ENCODE results near the gene GLT8D1.
"Not testable (repeated sequence)": the region's sequence is repeated elsewhere in the genome, so short reads cannot be mapped to it uniquely, and the experiment has no call there.

Gene GLT8D1, protein sequence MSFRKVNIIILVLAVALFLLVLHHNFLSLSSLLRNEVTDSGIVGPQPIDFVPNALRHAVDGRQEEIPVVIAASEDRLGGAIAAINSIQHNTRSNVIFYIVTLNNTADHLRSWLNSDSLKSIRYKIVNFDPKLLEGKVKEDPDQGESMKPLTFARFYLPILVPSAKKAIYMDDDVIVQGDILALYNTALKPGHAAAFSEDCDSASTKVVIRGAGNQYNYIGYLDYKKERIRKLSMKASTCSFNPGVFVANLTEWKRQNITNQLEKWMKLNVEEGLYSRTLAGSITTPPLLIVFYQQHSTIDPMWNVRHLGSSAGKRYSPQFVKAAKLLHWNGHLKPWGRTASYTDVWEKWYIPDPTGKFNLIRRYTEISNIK
- 22.4 to 51.3 reads per million in 2 donors for total RNA-seq

DNA sequence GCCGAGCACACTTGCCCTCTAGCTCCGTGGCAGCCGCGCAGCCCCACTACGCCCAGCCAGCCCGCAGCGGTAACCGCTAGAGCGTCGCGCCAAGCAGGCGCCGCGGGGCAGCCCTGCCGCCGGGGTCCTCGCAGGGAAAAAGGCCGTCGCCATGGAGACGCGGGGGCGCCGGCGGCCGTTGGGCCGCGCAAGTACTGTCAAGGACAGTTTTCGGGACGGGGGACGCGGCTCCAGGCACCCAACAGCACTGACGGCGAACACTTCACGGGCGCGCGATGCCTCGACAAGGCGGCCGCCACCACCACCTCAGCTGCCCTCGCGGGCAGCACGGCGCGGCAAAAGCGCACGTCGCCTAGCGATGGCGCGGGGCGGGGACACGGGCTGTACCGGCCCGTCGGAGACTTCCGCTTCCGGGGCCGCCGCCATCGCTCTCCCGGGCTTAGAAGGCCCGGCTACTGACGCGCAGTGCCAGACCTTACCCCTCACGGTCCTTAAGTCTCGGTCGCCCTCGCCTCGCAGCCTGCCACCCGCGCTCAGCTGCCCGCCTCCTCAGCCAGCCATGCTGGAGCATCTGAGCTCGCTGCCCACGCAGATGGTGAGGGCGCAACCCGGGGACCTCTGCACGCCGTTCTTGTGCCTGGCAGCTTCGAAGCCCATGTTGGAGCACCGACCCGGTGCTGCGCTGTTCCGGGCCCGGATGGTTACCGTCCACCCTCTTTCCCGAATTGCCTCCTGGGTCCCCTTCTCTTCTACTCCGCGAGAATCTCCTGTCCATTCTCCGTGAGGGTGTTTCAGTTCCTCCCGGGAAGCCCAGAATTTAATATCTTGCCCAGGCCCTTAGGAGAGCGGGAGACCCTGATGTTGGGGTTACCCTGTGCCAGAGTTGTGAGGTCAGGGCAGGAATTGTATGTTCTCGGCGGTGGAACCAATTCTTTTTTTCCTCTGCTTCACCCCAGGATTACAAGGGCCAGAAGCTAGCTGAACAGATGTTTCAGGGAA lies at the start of gene GLT8D1, which contains the start of gene SPCS1:
GLT8D1 (minus strand) TSS at position 104 of the 999 bp plus-strand sequence. CDS start 5,331 bp downstream, outside the sequence.
SPCS1 (plus strand) TSS at position 419 of the 999 bp plus-strand sequence; CDS start at position 560, 141 bp downstream.
- peak; percentile 81 for DNase-seq

- DNase-seq = no peak
These were observed 48.8 kb upstream of the GLT8D1 start for GRCh38 chr3:52754373-52754772.

DNA sequence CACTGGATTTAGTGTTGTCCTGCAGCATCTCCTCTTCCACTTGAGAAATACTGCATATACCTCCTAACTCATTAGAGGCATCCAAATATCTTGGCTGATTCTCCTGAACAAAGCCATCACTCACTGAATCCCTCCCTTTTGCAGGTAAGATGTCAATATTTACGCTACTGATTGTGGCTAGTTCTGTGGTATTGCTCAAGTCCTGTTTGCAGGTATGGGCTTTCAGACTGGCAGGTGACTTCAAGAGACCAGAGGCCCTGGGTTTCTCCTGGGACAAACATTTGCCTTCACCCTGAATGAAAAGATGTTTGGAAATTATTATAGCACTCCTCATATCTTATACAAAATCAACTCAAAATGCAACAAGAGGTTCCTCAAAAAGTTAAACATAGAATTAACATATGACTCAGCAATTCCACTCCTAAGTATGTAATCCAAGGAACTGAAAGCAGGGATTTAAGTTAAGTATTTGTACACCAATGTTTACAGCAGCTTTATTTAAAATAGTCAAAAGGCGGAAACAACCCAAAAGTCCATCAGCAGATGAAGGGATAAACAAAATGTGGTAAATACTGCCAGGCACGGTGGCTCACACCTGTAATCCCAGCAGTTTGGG lies 46.6 kb upstream of the GLT8D1 start:
- no peak for DNase-seq

- no peak for DNase-seq
These were observed 38.1 kb upstream of the GLT8D1 start for GRCh38 chr3:52743721-52744120.

DNA sequence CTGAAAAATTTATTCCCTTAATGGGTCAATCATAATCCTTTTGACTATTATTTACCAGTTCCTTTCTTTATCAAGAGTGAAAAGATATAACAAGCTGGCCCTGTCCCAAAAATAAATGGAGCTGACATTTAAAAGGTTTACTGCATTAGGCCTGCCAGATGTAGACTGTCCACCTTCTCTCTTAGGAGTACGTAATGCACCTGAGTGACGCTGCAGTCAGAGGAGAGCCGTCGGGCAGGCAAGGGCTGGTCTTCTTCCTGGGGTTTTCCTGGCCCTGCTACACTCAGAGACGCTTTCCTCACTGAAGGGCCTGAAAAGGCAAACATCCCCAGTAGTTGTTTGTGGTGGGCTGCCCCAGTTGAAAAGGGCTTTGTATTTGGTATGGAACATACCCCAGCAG lies 37.6 kb upstream of the GLT8D1 start:
- DNase-seq = no peak

DNA sequence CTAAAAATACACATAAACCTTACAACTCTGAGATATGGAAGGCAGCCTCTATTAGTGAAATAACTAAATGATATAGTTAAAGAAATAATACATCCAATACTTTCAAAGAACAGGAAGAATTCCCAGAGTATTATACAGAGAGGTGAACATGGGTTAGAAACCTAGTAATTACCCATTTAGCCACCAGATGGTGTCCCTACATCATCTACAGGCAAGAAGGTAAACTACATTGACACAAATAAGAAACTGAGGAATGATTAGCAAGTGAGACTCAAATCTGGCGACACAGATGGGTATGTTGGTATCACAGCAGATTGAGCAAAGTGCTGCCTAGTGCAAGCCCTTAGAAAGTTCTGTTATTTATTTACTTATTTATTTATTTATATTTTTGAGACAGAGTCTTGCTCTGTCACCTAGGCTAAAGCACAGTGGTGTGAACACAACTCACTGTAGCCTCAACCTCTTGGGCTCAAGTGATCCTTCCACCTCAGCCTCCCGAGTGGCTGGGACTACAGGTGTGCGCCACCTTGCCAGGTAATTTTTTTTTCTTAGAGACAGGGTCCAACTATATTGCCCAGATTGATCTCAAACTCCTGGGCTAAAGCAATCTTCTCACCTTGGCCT lies 36.9 kb upstream of the GLT8D1 start:
- DNase-seq = no peak

DNA sequence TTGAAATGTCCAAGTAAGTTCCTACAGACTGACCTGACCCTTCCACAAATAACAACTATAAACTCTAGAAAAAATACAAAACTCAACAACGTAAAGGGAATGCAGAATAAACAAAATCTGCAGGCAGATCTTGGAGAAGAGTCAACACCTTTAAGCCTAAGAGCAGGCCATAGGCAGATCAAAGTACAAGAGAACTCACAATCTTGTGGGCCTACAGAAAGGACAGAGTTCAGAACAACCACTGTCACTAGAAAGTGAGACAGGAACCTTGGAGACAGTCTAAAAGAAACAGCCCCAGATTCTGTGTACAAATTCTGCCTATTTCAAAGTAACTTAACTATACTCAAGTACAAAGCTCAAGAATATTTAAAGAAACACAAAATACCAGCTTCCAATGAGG lies 34.1 kb upstream of the GLT8D1 start:
- DNase-seq = no peak

- DNase-seq = no peak
These were observed 27.8 kb upstream of the GLT8D1 start for GRCh38 chr3:52733256-52733891.

GRCh38 chr3:52731590-52731989 lies 26.0 kb upstream of the GLT8D1 start:
- no peak for DNase-seq

DNA sequence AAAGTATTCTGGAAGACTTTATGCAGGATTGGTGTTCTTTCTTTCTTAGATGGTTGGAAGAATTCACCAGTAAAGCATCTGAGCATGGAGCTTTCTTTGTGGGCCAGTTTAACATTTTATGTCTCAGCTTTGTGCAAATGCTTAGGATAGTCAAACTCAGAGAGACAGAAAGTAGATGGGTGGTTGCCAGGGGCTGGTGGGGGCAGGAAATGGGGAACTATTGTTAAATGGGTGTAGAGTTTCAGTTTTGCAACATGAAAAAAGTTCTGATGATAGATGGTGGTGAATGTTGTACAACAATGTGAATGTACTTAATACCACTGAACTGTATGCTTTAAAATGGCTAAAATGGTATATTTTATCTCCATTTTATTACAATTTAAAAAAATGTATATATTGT lies 25.1 kb upstream of the GLT8D1 start:
- DNase-seq = no peak

GRCh38 chr3:52728753-52729152 lies 23.2 kb upstream of the GLT8D1 start:
- DNase-seq = not testable (repeated sequence)

GRCh38 chr3:52724511-52724910 lies 18.9 kb upstream of the GLT8D1 start:
- no peak for DNase-seq

GRCh38 chr3:52723935-52724334 lies 18.3 kb upstream of the GLT8D1 start:
- DNase-seq = no peak

DNA sequence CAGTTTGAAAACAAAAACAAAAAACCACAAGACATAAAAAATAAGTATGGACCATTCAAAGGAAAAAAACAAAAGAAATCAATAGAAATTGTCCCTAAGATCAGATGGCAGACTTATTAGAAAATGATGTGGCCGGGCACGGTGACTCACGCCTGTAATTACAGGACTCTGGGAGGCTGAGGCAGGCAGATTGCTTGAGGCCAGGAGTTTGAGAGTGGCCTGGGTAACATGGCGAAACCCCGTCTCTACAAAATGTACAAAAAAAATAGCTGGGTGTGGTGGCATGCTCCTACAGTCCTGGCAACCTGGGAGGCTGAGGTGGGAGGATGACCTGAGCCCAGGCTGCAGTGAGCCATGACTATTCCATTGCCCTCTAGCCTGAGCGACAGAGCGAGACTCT lies 16.9 kb upstream of the GLT8D1 start:
- no peak for DNase-seq

- DNase-seq = no peak
These were observed 16.1 kb upstream of the GLT8D1 start for GRCh38 chr3:52721730-52722008.

DNA sequence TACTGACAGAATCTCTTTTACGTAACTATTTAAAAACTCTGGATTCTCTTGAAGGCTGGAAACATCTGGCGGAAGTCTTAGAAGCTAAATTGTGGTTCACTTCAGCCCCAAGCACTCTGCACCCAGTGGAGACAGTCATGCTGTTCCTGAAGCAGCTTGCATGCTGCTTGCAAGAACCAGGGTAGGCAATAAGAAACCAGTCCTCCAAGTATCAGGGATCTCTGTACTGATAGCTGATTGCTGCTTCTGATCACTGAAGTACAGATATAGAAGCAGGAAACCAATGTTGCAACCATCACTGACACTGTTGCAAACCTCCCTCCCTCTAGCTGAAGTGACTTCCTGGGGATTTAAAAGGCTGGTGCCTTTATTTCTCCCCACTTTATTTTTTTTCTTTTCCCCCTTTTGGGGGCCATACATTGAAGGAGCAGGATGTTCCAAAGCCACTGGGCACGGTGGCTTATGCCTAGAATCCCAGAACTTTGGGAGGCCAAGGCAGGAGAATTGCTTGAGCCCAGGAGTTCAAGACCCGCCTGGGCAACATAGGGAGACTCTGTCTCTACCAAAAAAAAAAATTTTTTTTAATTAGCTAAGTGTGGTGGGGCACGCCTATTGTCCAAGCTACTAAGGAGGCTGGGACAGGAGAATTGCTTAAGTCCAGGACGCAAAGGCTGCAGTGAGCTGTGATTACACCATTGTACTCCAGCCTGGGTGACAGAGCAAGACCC lies 15.6 kb upstream of the GLT8D1 start:
- no peak for DNase-seq

DNA sequence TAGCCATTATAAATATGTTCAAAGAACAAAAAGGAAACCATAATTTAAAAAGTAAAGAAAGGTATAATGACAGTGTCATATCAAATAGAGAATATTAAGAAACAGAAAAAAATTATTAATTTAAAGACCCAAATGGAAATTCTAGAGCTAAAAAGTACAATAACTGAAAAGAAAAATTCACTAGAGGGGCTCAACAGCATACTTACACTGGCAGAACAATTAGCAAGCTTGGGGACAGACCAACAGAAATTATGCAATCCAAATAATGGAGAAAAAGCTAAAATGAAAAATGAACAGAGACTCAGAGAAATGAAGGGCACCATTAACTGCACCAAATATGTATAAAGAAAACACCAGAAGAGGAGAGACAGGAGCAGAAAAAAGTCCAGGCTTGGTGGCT lies 14.0 kb upstream of the GLT8D1 start:
- DNase-seq = no peak

DNA sequence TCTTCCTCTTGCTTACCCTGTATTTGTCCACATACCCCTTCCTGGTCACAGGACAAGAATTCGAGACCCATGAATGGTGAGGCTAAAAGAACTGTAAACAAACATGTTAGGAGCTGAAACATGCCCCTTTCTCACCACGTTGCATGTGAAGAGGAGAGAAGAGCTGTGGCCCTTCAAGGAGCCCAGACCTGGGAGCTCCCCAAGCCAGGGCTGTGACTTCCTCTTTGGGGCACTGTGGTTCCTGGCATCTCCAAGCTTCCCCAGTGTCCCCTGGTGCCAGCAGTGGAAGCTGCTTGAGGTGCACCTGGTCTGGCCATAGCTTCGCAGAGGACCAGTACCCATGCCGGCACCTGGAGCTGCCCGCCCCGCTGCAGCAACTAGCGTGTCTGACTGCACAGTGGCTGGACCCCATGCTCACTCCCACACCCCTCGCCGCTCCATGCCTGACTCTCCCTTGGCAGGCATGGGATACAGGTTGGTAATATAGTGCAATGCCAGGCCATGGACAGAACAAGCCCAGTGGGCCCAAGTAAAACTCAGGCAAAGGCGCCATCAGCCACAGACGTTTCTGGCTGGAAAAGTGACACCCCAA lies 10.2 kb upstream of the GLT8D1 start:
- DNase-seq = no peak

DNA sequence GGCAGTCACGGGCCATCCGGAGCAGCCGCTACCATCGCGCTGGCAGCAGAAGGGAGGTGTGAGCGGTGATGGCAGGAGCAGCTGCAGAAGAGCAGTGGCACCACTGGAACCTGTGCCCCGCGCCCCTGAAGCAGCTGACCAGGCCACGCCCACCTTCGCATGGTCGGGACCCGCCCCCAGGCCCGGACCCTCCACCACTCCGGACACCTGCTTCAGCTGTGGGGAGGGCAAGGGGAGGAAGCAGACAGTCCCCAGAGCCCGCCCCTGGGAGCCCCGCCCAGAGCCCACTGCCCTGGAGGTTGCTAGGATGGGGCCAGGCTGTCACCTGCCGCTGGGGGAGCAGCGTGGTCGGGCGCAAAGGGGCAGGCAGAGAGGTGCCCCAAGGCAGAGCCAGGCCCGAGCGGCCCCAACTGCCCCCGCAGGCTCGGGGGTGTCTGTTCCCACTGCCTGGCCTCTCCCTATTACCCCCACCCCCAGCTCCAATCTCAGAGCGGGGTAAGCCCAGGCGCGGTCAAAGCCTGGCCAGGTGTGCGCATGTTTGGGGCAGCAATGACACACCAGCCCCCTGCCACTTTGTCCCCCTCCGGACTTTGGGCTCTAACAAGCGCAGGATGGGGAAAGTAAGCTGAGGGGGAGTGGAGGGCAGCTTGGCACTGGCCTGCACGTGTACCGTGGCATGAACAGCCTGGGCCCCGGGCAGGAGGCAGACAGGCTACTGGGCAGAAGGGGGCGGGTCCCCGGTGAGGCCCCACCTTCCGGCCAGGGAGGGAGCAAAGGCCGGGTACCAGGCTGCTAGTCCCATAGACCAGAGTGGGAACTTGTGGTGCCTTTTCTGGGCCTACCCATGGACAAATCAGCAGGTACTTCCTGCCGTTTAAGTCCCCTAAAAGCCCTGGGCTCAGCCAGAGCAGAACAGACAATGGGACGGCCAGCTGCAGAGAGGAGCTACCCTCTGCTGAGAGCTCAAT lies 9.0 kb upstream of the GLT8D1 start:
- DNase-seq = no peak

Data from T-helper 9 cell (primary cell).